HepG2 (cell line): ENCODE measurements around the gene MAN1A2. TPM values are rescaled to one million over a fixed set of nuclear protein-coding genes. Genes with fewer than 3 reads are reported as not detected.

ENCODE experiments used
- CBX1 ChIP-seq: IDR thresholded peaks from one replicate; pipeline ENCODE4 v1.6.1; 2016; ENCODE audit warnings: antibody characterized with exemption, low read depth
- DNMT1 ChIP-seq: sonication (generic); formaldehyde crosslinking; IDR thresholded peaks from 2 replicates; pipeline ENCODE4 v1.5.1; 2020; ENCODE audit warnings: mild to moderate bottlenecking, missing genetic modification reagents
- FOXJ3 ChIP-seq: sonication (generic); formaldehyde crosslinking; IDR thresholded peaks from 2 replicates; pipeline ENCODE4 v1.4.0; 2020; ENCODE audit warnings: missing genetic modification reagents, mild to moderate bottlenecking, borderline replicate concordance
- JDP2 ChIP-seq: sonication (generic); formaldehyde crosslinking; IDR thresholded peaks from 2 replicates; pipeline ENCODE4 v1.8.1; 2022; ENCODE audit warnings: missing genetic modification reagents, borderline replicate concordance
- KIAA2018 ChIP-seq: sonication (generic); formaldehyde crosslinking; IDR thresholded peaks from 2 replicates; pipeline ENCODE4 v1.5.0; 2020; ENCODE audit warnings: mild to moderate bottlenecking, missing genetic modification reagents, borderline replicate concordance
- MAX ChIP-seq: IDR thresholded peaks from 2 replicates; pipeline ENCODE4 v1.6.1; 2012; ENCODE audit warnings: inconsistent platforms
- SP140L ChIP-seq: sonication (generic); formaldehyde crosslinking; IDR thresholded peaks from 2 replicates; pipeline ENCODE4 v1.4.0; 2020; ENCODE audit warnings: missing genetic modification reagents, borderline replicate concordance
- ZC3H4 ChIP-seq: sonication (generic); formaldehyde crosslinking; IDR thresholded peaks from 2 replicates; pipeline ENCODE4 v1.4.0; 2020; ENCODE audit warnings: missing genetic modification reagents, borderline replicate concordance
- ZNF337 ChIP-seq: sonication (generic); formaldehyde crosslinking; IDR thresholded peaks from 2 replicates; pipeline ENCODE4 v1.5.1; 2020; ENCODE audit warnings: missing genetic modification reagents, low read depth, mild to moderate bottlenecking, borderline replicate concordance
- ZNF383 ChIP-seq: sonication (generic); formaldehyde crosslinking; IDR thresholded peaks from 2 replicates; pipeline ENCODE4 v1.4.0; 2020; ENCODE audit warnings: missing genetic modification reagents, mild to moderate bottlenecking, borderline replicate concordance
- ZNF589 ChIP-seq: sonication (generic); formaldehyde crosslinking; conservative IDR thresholded peaks from 2 replicates; pipeline ENCODE4 v1.8.0; 2022; ENCODE audit warnings: mild to moderate bottlenecking, moderate library complexity, missing genetic modification reagents
- ZNF704 ChIP-seq: sonication (generic); formaldehyde crosslinking; IDR thresholded peaks from 2 replicates; pipeline ENCODE4 v1.8.1; 2023; ENCODE audit warnings: mild to moderate bottlenecking, inconsistent platforms, moderate library complexity, missing genetic modification reagents, borderline replicate concordance
- ZNF724P ChIP-seq: sonication (generic); formaldehyde crosslinking; IDR thresholded peaks from 2 replicates; pipeline ENCODE4 v1.8.0; 2022; ENCODE audit warnings: missing genetic modification reagents, borderline replicate concordance
- ZNF761 ChIP-seq: sonication (generic); formaldehyde crosslinking; conservative IDR thresholded peaks from 2 replicates; pipeline ENCODE4 v1.4.0; 2020; ENCODE audit warnings: mild to moderate bottlenecking, missing genetic modification reagents
- ZNF776 ChIP-seq: sonication (generic); formaldehyde crosslinking; IDR thresholded peaks from 2 replicates; pipeline ENCODE4 v1.4.0; 2020; ENCODE audit warnings: mild to moderate bottlenecking, missing genetic modification reagents
- ZNF780A ChIP-seq: sonication (generic); formaldehyde crosslinking; IDR thresholded peaks from 2 replicates; pipeline ENCODE4 v1.8.0; 2022; ENCODE audit warnings: mild to moderate bottlenecking, missing genetic modification reagents, moderate library complexity
- ZSCAN21 ChIP-seq: sonication (generic); formaldehyde crosslinking; IDR thresholded peaks from 2 replicates; pipeline ENCODE4 v1.8.0; 2022; ENCODE audit warnings: mild to moderate bottlenecking, missing genetic modification reagents, moderate library complexity, borderline replicate concordance
- polyA plus RNA-seq, 8 experiments: library from polyadenylated mRNA; depleted of rRNA in 3 of 8; stranded (reverse) in 7 of 8; unstranded in 1 of 8; fragments of >200 nt; fragmentation: Illumina TruSeq in 4 of 8; extraction: Trizol in 4 of 8; gene quantifications; 2 replicates each; pipeline versions ENCODE4 v1.2.1 to v1.2.3, GENCODE V29; 2011 to 2016; ENCODE audit warnings: low read depth in 4 of 8, missing spikeins in 1 of 8, mixed read lengths in 1 of 8; ENCODE audit not compliant: insufficient read depth in 1 of 8
- total RNA-seq, 5 experiments: library from RNA; depleted of rRNA; stranded (reverse); fragments of >200 nt; fragmentation: Illumina TruSeq; extraction: Trizol; gene quantifications; 2 replicates each; pipeline ENCODE4 v1.2.3, GENCODE V29; 2016; ENCODE audit warnings: low read depth in 1 of 5

MAN1A2 gene
- total and polyA plus RNA-seq, 2 of the 13 experiments (the other 11 are each of a cell fraction or from before 2014, with no cell fraction given) = 8.0 to 19.9 TPM

GRCh38 chr1:117366177-117367045 is 838 bp upstream of the MAN1A2 start (continued):
- TF ChIP-seq KIAA2018 (CRISPR knock-in tag) (no peak), ZNF704 (CRISPR knock-in tag) (no peak), ZNF383 (CRISPR knock-in tag) (0 out of 2 replicates have a peak, but pooled peaks have one; percentile 69), ZC3H4 (CRISPR knock-in tag) (peak; percentile 78; the same call in 1 of the 2 replicates), MAX (peak; percentile 75), JDP2 (CRISPR knock-in tag) (no peak), CBX1 (peak; percentile 47), DNMT1 (no peak), ZSCAN21 (CRISPR knock-in tag) (no peak; the same call in 1 of the 2 replicates), ZNF589 (CRISPR knock-in tag) (peak; percentile 70; the same call in 1 of the 2 replicates), ZNF724P (CRISPR knock-in tag) (no peak), ZNF337 (CRISPR knock-in tag) (no peak), SP140L (CRISPR knock-in tag) (no peak), ZNF761 (CRISPR knock-in tag) (peak; percentile 46; the same call in 1 of the 2 replicates), FOXJ3 (no peak), ZNF776 (CRISPR knock-in tag) (no peak; the same call in 1 of the 2 replicates), ZNF780A (CRISPR knock-in tag) (no peak)
